HCT116 (cell line): ENCODE data around the gene TBC1D4. TPM values are rescaled to one million over a fixed set of nuclear protein-coding genes. Genes with fewer than 3 reads are reported as not detected.

ENCODE experiments used
- ATAC-seq: fragments of 200-7000 bp; cut with Tn5 transposase; 2 replicates; pipeline ENCODE4 v1.9.1; 2020; ENCODE audit warnings: mild to moderate bottlenecking, moderate library complexity
- BruUV-seq: library from RNA; stranded (reverse); fragments of 400-500 nt; replicated peaks from 2 replicates; lab custom pipeline; 2021; lab: Mats Ljungman, UMichigan
- CTCF ChIA-PET: fragments of 300-600 bp; sonication (Branson Sonifier 250); formaldehyde crosslinking; loops from one replicate; lab custom pipeline; 2021; ENCODE audit warnings: antibody characterized with exemption; lab: Charles Lee
- POLR2A ChIA-PET: fragments of 300-600, 350-600 bp; sonication (Branson Sonifier 250); formaldehyde crosslinking; loops from one replicate; lab custom pipeline; 2021; ENCODE audit warnings: antibody characterized with exemption; lab: Charles Lee
- RAD21 ChIA-PET, 2 experiments: fragments of 300-600 bp; sonication (Branson Sonifier 250); formaldehyde crosslinking; loops; one replicate each; lab custom pipeline; 2023; ENCODE audit warnings: low total read pairs in 2 of 2; ENCODE audit not compliant: uncharacterized antibody in 2 of 2, unreplicated experiment in 2 of 2, low non-redundant PET in 1 of 2; lab: Charles Lee
- DNase-seq: peaks from one replicate; pipeline ENCODE4 v3.0.0-alpha.2; 2010; ENCODE audit warnings: low read depth, low spot score
- H2AFZ ChIP-seq: fragments of 200-600 bp; shearing (Covaris generic), sonication (generic); 2 replicates; pipeline ENCODE4 v1.6.1; 2017; ENCODE audit warnings: low read depth, mixed run types, mixed read lengths, antibody characterized with exemption, low read length; ENCODE audit not compliant: poor library complexity, severe bottlenecking
- H3K27ac ChIP-seq: 2 replicates; pipeline ENCODE4 v1.5.1; 2012; ENCODE audit warnings: low read depth, low read length
- H3K27me3 ChIP-seq: fragments of 200-600 bp; sonication (generic); 2 replicates; pipeline ENCODE4 v1.6.1; 2016; ENCODE audit warnings: mixed run types, low read length, mixed read lengths; ENCODE audit not compliant: insufficient read depth
- H3K36me3 ChIP-seq, 2 experiments: fragments of 200-500 bp in 1 of 2; fragments of 200-600 bp in 1 of 2; sonication (Bioruptor generic) in 1 of 2; sonication (generic) in 1 of 2; 2 replicates each; pipeline versions ENCODE4 v1.5.1 to v1.6.1; 2014 to 2016; ENCODE audit warnings: low read length in 2 of 2, inconsistent platforms in 1 of 2, mixed read lengths in 1 of 2, mixed run types in 1 of 2; ENCODE audit not compliant: insufficient read depth in 2 of 2, control insufficient read depth in 1 of 2
- H3K4me1 ChIP-seq, 2 experiments: fragments of 200-600 bp in 1 of 2; sonication (generic) in 1 of 2; 2 replicates each; pipeline versions ENCODE4 v1.5.1 to v1.6.1; 2012 to 2017; ENCODE audit warnings: low read length in 2 of 2, inconsistent platforms in 1 of 2, mild to moderate bottlenecking in 1 of 2, mixed read lengths in 1 of 2, mixed run types in 1 of 2, moderate library complexity in 1 of 2; ENCODE audit not compliant: insufficient read depth in 2 of 2, control insufficient read depth in 1 of 2
- H3K4me2 ChIP-seq: fragments of 200-600 bp; sonication (generic); 2 replicates; pipeline ENCODE4 v1.6.1; 2017; ENCODE audit warnings: mixed run types, low read length, mixed read lengths
- H3K4me3 ChIP-seq, 2 experiments: fragments of 200-600 bp in 1 of 2; sonication (generic) in 1 of 2; replicated peaks in 1 of 2; 2 replicates each; pipeline ENCODE4 v1.5.1; 2011 to 2016; ENCODE audit warnings: low read length in 2 of 2, control low read depth in 1 of 2, low read depth in 1 of 2, mild to moderate bottlenecking in 1 of 2, mixed read lengths in 1 of 2, mixed run types in 1 of 2
- H3K79me2 ChIP-seq: fragments of 200-600 bp; sonication (generic); 2 replicates; pipeline ENCODE4 v1.6.1; 2017; ENCODE audit warnings: mild to moderate bottlenecking, mixed run types, low read length, moderate library complexity, mixed read lengths; ENCODE audit not compliant: insufficient read depth
- H3K9ac ChIP-seq: fragments of 200-600 bp; sonication (generic); 2 replicates; pipeline ENCODE4 v1.6.1; 2016; ENCODE audit warnings: low read length, mixed read lengths
- H3K9me2 ChIP-seq: fragments of 200-600 bp; sonication (generic), shearing (Covaris generic); 2 replicates; pipeline ENCODE4 v1.6.1; 2017; ENCODE audit warnings: mixed run types, mild to moderate bottlenecking, moderate library complexity; ENCODE audit not compliant: insufficient read depth
- H3K9me3 ChIP-seq, 2 experiments: fragments of 200-500 bp in 1 of 2; fragments of 200-600 bp in 1 of 2; sonication (Bioruptor generic) in 1 of 2; sonication (generic) in 1 of 2; 2 replicates each; pipeline ENCODE4 v1.6.1; 2014 to 2017; ENCODE audit warnings: low read length in 2 of 2, mixed read lengths in 2 of 2, inconsistent platforms in 1 of 2, low read depth in 1 of 2, mild to moderate bottlenecking in 1 of 2, mixed run types in 1 of 2, moderate library complexity in 1 of 2; ENCODE audit not compliant: control insufficient read depth in 1 of 2, insufficient read depth in 1 of 2
- H4K20me1 ChIP-seq: fragments of 200-600 bp; sonication (generic), shearing (Covaris generic); 2 replicates; pipeline ENCODE4 v1.6.1; 2017; ENCODE audit warnings: mixed run types, mild to moderate bottlenecking, moderate library complexity; ENCODE audit not compliant: insufficient read depth
- CBX3 ChIP-seq: IDR thresholded peaks from 2 replicates; pipeline ENCODE4 v1.6.1; 2012; ENCODE audit warnings: low read depth
- CEBPB ChIP-seq: IDR thresholded peaks from 2 replicates; pipeline ENCODE4 v1.6.1; 2012; ENCODE audit warnings: low read depth
- CTCF ChIP-seq, 3 experiments: fragments of 200-600 bp in 1 of 3; sonication (generic) in 1 of 3; IDR thresholded peaks in 2 of 3; conservative IDR thresholded peaks in 1 of 3; 2 replicates each; pipeline ENCODE4 v1.5.1; 2012 to 2017; ENCODE audit warnings: low read depth in 2 of 3, low read length in 2 of 3, antibody characterized with exemption in 1 of 3, borderline replicate concordance in 1 of 3, control low read depth in 1 of 3, mild to moderate bottlenecking in 1 of 3, mixed read lengths in 1 of 3, mixed run types in 1 of 3, moderate library complexity in 1 of 3; ENCODE audit not compliant: insufficient read depth in 1 of 3
- EGR1 ChIP-seq: IDR thresholded peaks from 2 replicates; pipeline ENCODE4 v1.6.1; 2012; ENCODE audit warnings: low read depth
- EZH2 ChIP-seq: fragments of 200-600 bp; sonication (generic); IDR thresholded peaks from 2 replicates; pipeline ENCODE4 v1.6.1; 2017; ENCODE audit warnings: antibody characterized with exemption, mixed run types
- EZH2phosphoT487 ChIP-seq: fragments of 200-600 bp; IDR thresholded peaks from 2 replicates; pipeline ENCODE4 v1.6.1; 2018; ENCODE audit warnings: antibody characterized with exemption, borderline replicate concordance
- FOSL1 ChIP-seq: IDR thresholded peaks from 2 replicates; pipeline ENCODE4 v1.6.1; 2012; ENCODE audit warnings: low read depth
- JUND ChIP-seq: IDR thresholded peaks from 2 replicates; pipeline ENCODE4 v1.6.1; 2012
- POLR2A ChIP-seq: IDR thresholded peaks from 2 replicates; pipeline ENCODE4 v1.7.0; 2011; ENCODE audit warnings: borderline replicate concordance; ENCODE audit not compliant: insufficient read depth, insufficient read length; ENCODE audit errors: extremely low read depth
- POLR2AphosphoS5 ChIP-seq: IDR thresholded peaks from 2 replicates; pipeline ENCODE4 v1.6.1; 2011; ENCODE audit warnings: mild to moderate bottlenecking, low read depth, low read length, moderate library complexity
- REST ChIP-seq: IDR thresholded peaks from 2 replicates; pipeline ENCODE4 v1.6.1; 2012; ENCODE audit warnings: low read depth
- SIN3A ChIP-seq: IDR thresholded peaks from 2 replicates; pipeline ENCODE4 v1.6.1; 2012; ENCODE audit warnings: low read depth
- SP1 ChIP-seq: IDR thresholded peaks from 2 replicates; pipeline ENCODE4 v1.6.1; 2012; ENCODE audit warnings: low read depth
- TCF7L2 ChIP-seq: IDR thresholded peaks from 2 replicates; pipeline ENCODE4 v1.7.0; 2011; ENCODE audit warnings: borderline replicate concordance, inconsistent platforms; ENCODE audit not compliant: insufficient read depth, insufficient read length; ENCODE audit errors: extremely low read depth
- YY1 ChIP-seq: IDR thresholded peaks from 2 replicates; pipeline ENCODE4 v1.6.1; 2011; ENCODE audit warnings: low read length, low read depth, moderate library complexity, mild to moderate bottlenecking; ENCODE audit not compliant: insufficient replicate concordance; ENCODE audit errors: extremely low read depth
- ZFX ChIP-seq: fragments of 450-650 bp; IDR thresholded peaks from 2 replicates; pipeline ENCODE4 v1.6.1; 2017
- ZNF274 ChIP-seq: fragments of 200-500 bp; sonication (Bioruptor generic); IDR thresholded peaks from 2 replicates; pipeline ENCODE4 v1.6.1; 2014; ENCODE audit warnings: mild to moderate bottlenecking, low read depth, low read length, inconsistent platforms
- intact Hi-C: fragments of 100-400 bp; cut with micrococcal nuclease; formaldehyde crosslinking; loops from 2 replicates; pipeline ENCODE4 v1.10.0; 2022
- total RNA-seq: library from RNA; stranded (reverse); gene quantifications from one replicate; pipeline ENCODE4 v1.2.1, GENCODE V29; 2021; ENCODE audit not compliant: unreplicated experiment
- TF ChIP-seq, protein P1 (sequence below): IDR thresholded peaks from 2 replicates; pipeline ENCODE4 v1.6.1; 2012
- TF ChIP-seq, protein P2 (sequence below): IDR thresholded peaks from 2 replicates; pipeline ENCODE4 v1.6.1; 2012
- TF ChIP-seq, protein P3 (sequence below): IDR thresholded peaks from 2 replicates; pipeline ENCODE4 v1.6.1; 2011; ENCODE audit warnings: mild to moderate bottlenecking, low read length, moderate library complexity; ENCODE audit not compliant: insufficient replicate concordance; ENCODE audit errors: extremely low read depth

Gene TBC1D4
- total RNA-seq, 1 experiment from 2014 or later: 24.6 TPM

DNA sequence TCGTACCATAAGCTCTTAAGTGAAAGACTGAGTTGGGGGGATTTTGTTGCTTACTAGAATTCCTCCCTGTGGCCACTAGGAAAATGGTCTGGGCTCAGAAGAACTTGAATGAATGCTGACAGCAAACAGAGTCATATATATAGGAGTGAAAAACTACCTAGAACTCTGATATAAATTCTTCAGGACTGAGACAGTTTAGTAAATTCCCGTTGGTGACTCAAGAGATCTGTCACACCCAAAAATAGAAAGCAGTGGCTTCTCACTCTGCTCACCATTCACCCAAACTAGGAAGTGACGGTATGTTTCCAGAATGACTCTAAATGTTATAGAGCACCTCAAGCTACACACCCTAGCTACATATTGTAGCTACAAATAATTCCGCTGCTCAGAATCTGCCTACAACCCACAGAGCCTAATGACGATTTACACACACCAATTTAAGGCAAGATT is 116.2 kb downstream of the TBC1D4 start:
- CTCF ChIA-PET: interaction anchor here (1.1 to 3.3 kb wide), 3 partner anchors 8 to 117 kb away, joined by 3 to 18 read pairs (median 6); partner anchors contain the start of gene TBC1D4
- H3K36me3 ChIP-seq: no peaks in the 10 kb centered on the region
- H3K27me3 ChIP-seq: no peaks in the 10 kb centered on the region
- peak; percentile 74 for ATAC-seq
- H3K4me2 ChIP-seq: peak overlapping the region; percentile 84
- peak; percentile 80 for DNase-seq
- H3K4me1 ChIP-seq: peaks cover 33 to 64% of the 10 kb centered on the region in 2 experiments
- H3K9me3 ChIP-seq: no peaks in the 10 kb centered on the region
- H2AFZ ChIP-seq: no peak overlapping the region
- RAD21 ChIA-PET: no interaction called here
- H3K79me2 ChIP-seq: peaks cover 31% of the 10 kb centered on the region
- no TSS peak for BruUV-seq
- H3K9ac ChIP-seq: peak overlapping the region; percentile 42
- intact Hi-C loops: no loop called here
- H4K20me1 ChIP-seq: no peaks in the 10 kb centered on the region
- H3K9me2 ChIP-seq: no peaks in the 10 kb centered on the region
- POLR2A ChIA-PET: no interaction called here
- peak overlapping the region; percentile 22 to 50 for H3K4me3 ChIP-seq
- peak overlapping the region; percentile 34; the same call in 1 of the 2 replicates for H3K27ac ChIP-seq
- TF ChIP-seq EZH2phosphoT487: no peak
- TF ChIP-seq YY1: no peak
- no peak for TF ChIP-seq REST
- TF ChIP-seq TCF7L2: no peak
- no peak for TF ChIP-seq EGR1
- TF ChIP-seq CBX3: no peak; the same call in 1 of the 2 replicates
- TF ChIP-seq SIN3A: no peak; the same call in 1 of the 2 replicates
- TF ChIP-seq, protein P1, sequence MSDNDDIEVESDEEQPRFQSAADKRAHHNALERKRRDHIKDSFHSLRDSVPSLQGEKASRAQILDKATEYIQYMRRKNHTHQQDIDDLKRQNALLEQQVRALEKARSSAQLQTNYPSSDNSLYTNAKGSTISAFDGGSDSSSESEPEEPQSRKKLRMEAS: 0 out of 2 replicates have a peak, but pooled peaks have one; percentile 22
- TF ChIP-seq FOSL1: peak; percentile 78
- TF ChIP-seq, protein P2, sequence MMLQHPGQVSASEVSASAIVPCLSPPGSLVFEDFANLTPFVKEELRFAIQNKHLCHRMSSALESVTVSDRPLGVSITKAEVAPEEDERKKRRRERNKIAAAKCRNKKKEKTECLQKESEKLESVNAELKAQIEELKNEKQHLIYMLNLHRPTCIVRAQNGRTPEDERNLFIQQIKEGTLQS: no peak
- peak; percentile 71 for TF ChIP-seq SP1
- no peak for TF ChIP-seq POLR2A
- no peak for TF ChIP-seq CEBPB
- TF ChIP-seq EZH2: no peak
- TF ChIP-seq, protein P3, sequence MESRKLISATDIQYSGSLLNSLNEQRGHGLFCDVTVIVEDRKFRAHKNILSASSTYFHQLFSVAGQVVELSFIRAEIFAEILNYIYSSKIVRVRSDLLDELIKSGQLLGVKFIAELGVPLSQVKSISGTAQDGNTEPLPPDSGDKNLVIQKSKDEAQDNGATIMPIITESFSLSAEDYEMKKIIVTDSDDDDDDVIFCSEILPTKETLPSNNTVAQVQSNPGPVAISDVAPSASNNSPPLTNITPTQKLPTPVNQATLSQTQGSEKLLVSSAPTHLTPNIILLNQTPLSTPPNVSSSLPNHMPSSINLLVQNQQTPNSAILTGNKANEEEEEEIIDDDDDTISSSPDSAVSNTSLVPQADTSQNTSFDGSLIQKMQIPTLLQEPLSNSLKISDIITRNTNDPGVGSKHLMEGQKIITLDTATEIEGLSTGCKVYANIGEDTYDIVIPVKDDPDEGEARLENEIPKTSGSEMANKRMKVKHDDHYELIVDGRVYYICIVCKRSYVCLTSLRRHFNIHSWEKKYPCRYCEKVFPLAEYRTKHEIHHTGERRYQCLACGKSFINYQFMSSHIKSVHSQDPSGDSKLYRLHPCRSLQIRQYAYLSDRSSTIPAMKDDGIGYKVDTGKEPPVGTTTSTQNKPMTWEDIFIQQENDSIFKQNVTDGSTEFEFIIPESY: no peak
- peak; percentile 81 for TF ChIP-seq JUND
- peak; percentile 38; the same call in 1 of the 2 replicates for TF ChIP-seq POLR2AphosphoS5
- no peak for TF ChIP-seq ZFX
- TF ChIP-seq ZNF274: no peak
- TF ChIP-seq CTCF (IDR thresholded peaks at IDR 0.05 in 2 of 3, conservative IDR thresholded peaks at IDR 0.05 in 1 of 3; ENCODE audit: borderline replicate concordance in 1 of 3, insufficient read depth in 1 of 3, low read depth in 2 of 3, low read length in 2 of 3): peak in 2 of 3 experiments; percentile 32 to 40; a peak in 4 of 6 replicates
